K562 (cell line): ENCODE data around the gene HNRNPA3. TPM values are rescaled to one million over a fixed set of nuclear protein-coding genes. Genes with fewer than 3 reads are reported as not detected.

Experiments
- ARNT ChIP-seq, 2 experiments: fragments of 450-650 bp; IDR thresholded peaks; 2 replicates each; pipeline ENCODE4 v1.6.1; 2016; ENCODE audit warnings: mild to moderate bottlenecking in 1 of 2
- CBFA2T3 ChIP-seq: fragments of 450-650 bp; IDR thresholded peaks from 2 replicates; pipeline ENCODE4 v1.6.1; 2017
- CBX1 ChIP-seq: sonication (generic); IDR thresholded peaks from 2 replicates; pipeline ENCODE4 v1.6.1; 2016; ENCODE audit warnings: antibody characterized with exemption, low read depth, mild to moderate bottlenecking
- ELF1 ChIP-seq: fragments of 200-800 bp; sonication (Bioruptor generic); IDR thresholded peaks from 2 replicates; pipeline ENCODE4 v1.6.1; 2016; ENCODE audit warnings: missing genetic modification characterization, missing compliant biosample characterization
- FOXP1 ChIP-seq: sonication (generic); formaldehyde crosslinking; IDR thresholded peaks from 2 replicates; pipeline ENCODE4 v1.8.0; 2022; ENCODE audit warnings: mild to moderate bottlenecking, missing genetic modification reagents
- FUS ChIP-seq: fragments of 200-400 bp; formaldehyde crosslinking; optimal IDR thresholded peaks from 2 replicates; pipeline ENCODE3; 2017; ENCODE audit warnings: low read depth, low read length
- HMG20A ChIP-seq: fragments of 450-650 bp; formaldehyde crosslinking; conservative IDR thresholded peaks from 2 replicates; pipeline ENCODE4 v1.4.0; 2020; ENCODE audit warnings: mild to moderate bottlenecking, mixed read lengths
- MTA1 ChIP-seq: fragments of 450-650 bp; IDR thresholded peaks from 2 replicates; pipeline ENCODE4 v1.6.1; 2017; ENCODE audit warnings: borderline replicate concordance
- PCBP2 ChIP-seq: fragments of 200-400 bp; formaldehyde crosslinking; IDR thresholded peaks from 2 replicates; pipeline ENCODE4 v1.6.1; 2018; ENCODE audit warnings: low read length, low read depth, mild to moderate bottlenecking, moderate library complexity; ENCODE audit not compliant: poor library complexity, severe bottlenecking
- SIN3B ChIP-seq: fragments of 450-650 bp; IDR thresholded peaks from 2 replicates; pipeline ENCODE4 v1.6.1; 2017; ENCODE audit warnings: low read depth, mild to moderate bottlenecking, moderate library complexity
- SMAD3 ChIP-seq: fragments of 450-650 bp; formaldehyde crosslinking; conservative IDR thresholded peaks from 2 replicates; pipeline ENCODE4 v1.4.0; 2020; ENCODE audit warnings: mild to moderate bottlenecking
- ZNF318 ChIP-seq, 2 experiments: fragments of 450-650 bp; IDR thresholded peaks; 2 replicates each; pipeline ENCODE4 v1.6.1; 2016; ENCODE audit warnings: mild to moderate bottlenecking in 2 of 2, borderline replicate concordance in 1 of 2, low read depth in 1 of 2, moderate library complexity in 1 of 2
- ZNF395 ChIP-seq: fragments of 200-800 bp; sonication (Bioruptor generic); IDR thresholded peaks from 2 replicates; pipeline ENCODE4 v1.6.1; 2017; ENCODE audit warnings: missing genetic modification characterization, missing compliant biosample characterization
- polyA plus RNA-seq, 8 experiments: library from polyadenylated mRNA; depleted of rRNA in 4 of 8; stranded (reverse) in 5 of 8; unstranded in 3 of 8; fragments of >200 nt; fragmentation: Nextera tagmentation in 2 of 8; fragmentation: Illumina TruSeq in 1 of 8; extraction: Ambion mirVana in 2 of 8; extraction: Trizol in 1 of 8; gene quantifications; 2 replicates each; pipeline versions ENCODE4 v1.2.1 to v1.2.3, GENCODE V29; 2011 to 2014; ENCODE audit warnings: inconsistent platforms in 1 of 8, missing spikeins in 1 of 8
- total RNA-seq, 7 experiments: library from RNA; depleted of rRNA in 6 of 7; stranded (reverse); fragments of >200 nt in 6 of 7; fragmentation: Illumina TruSeq in 2 of 7; extraction: Trizol in 2 of 7; gene quantifications; 2 replicates each; pipeline versions ENCODE4 v1.2.1 to v1.2.3, GENCODE V29; 2011 to 2021; ENCODE audit warnings: low replicate concordance in 1 of 7
- TF ChIP-seq, protein P1 (sequence below): sonication (generic); IDR thresholded peaks from 2 replicates; pipeline ENCODE4 v1.6.1; 2016

Gene HNRNPA3
- total and polyA plus RNA-seq, 9 of the 15 experiments (the other 6 are each of a cell fraction or from before 2014, with no cell fraction given): 72.8 to 428 (median 192) TPM

DNA sequence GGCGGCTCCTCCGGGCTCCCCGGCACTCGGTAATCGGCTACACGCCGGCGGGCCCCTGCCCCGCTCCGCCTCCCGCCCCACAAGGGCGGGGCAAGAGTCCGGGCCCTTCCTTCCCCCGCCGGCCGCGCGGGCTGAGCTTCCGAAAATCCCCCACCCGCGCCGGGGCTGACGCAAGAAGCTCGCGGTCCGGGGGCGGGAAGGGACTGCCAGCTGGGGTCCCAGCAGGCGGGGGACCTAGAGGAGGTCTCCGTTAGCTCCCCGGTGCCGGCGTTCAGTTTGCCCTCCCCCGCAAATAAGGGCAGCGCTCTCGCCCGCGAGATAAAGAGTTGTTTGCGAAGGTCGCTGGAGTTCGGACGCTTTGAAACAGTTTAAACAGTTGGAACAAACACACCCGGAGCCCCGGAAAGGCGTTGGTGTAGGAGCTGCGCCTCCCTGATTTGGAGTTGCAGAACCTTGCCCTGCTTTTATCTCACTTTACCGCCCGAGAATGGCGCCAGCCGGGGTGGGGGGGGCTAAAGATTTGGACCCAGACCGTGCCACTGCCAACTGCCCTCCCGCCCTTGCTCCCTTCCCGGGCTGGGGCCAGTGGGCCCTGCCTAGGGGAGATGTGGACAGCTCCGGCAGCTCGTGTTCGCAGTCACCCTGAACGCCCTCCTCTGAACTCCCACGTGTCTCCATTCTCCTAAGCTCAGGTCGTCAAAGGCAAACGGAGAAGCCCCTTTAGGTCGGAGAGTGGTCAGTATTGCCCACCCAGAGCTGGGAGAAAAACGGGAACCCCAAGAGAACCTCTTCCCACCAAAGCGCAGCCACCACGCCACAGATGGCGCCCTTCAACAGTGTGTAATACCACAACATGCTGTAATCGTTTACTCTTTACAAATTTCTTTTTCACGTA is 52.3 kb downstream of the HNRNPA3 start, which contains the start of gene NFE2L2 (continued):
- peak in 1 of 2 experiments; percentile 86; a peak in 2 of 4 replicates for TF ChIP-seq ZNF318 (IDR thresholded peaks at IDR 0.05; ENCODE audit: borderline replicate concordance in 1 of 2, low read depth in 1 of 2)
- TF ChIP-seq MTA1: peak; percentile 37
- 0 out of 2 replicates have a peak, but pooled peaks have one; percentile 34 for TF ChIP-seq SMAD3 (CRISPR knock-in tag)
- TF ChIP-seq, protein P1, sequence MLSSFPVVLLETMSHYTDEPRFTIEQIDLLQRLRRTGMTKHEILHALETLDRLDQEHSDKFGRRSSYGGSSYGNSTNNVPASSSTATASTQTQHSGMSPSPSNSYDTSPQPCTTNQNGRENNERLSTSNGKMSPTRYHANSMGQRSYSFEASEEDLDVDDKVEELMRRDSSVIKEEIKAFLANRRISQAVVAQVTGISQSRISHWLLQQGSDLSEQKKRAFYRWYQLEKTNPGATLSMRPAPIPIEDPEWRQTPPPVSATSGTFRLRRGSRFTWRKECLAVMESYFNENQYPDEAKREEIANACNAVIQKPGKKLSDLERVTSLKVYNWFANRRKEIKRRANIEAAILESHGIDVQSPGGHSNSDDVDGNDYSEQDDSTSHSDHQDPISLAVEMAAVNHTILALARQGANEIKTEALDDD: peak; percentile 12; the same call in 1 of the 2 replicates
- no peak for TF ChIP-seq HMG20A (CRISPR knock-in tag)
- peak; percentile 86 for TF ChIP-seq FOXP1 (CRISPR knock-in tag)
- no peak for TF ChIP-seq PCBP2
- TF ChIP-seq CBX1: no peak; the same call in 1 of the 2 replicates
- TF ChIP-seq ZNF395 (CRISPR knock-in tag): peak; percentile 95
- peak; percentile 52; the same call in 1 of the 2 replicates for TF ChIP-seq ELF1 (tag)
- peak; percentile 92 for TF ChIP-seq CBFA2T3
- TF ChIP-seq ARNT (IDR thresholded peaks at IDR 0.05): peak; percentile 24 to 26; a peak in 2 of 4 replicates
- TF ChIP-seq FUS: no peak
- peak; percentile 7; the same call in 1 of the 2 replicates for TF ChIP-seq SIN3B
